Activated T-cell treated with anti-CD3 and anti-CD28 coated beads, Interleukin-2, amount 50 U/mL, for 48 hours (primary cell): Measurements from ENCODE around the gene TSC22D1.
A peak's percentile ranks its signal among the peaks of the same experiment; 100 is the strongest.
"Not testable (repeated sequence)": the region's sequence is repeated elsewhere in the genome, so short reads cannot be mapped to it uniquely, and the experiment has no call there.

Experiments
- DNase-seq, 2 experiments: peaks; one replicate each; pipeline ENCODE4 v3.0.0-alpha.2; 2020

Gene TSC22D1

GRCh38 chr13:44575741-44576350 lies at the start of gene TSC22D1:
TSS of gene TSC22D1 (minus strand) at chr13:44576330. CDS start at chr13:44576074, 256 bp downstream.
- DNase-seq, result peak; percentile 66 to 74

- DNase-seq, result no peak
These were observed 46.6 kb upstream of the TSC22D1 start for GRCh38 chr13:44622708-44623107.

GRCh38 chr13:44622261-44622660 lies 46.1 kb upstream of the TSC22D1 start:
- DNase-seq, result no peak

GRCh38 chr13:44620057-44620456 lies 43.9 kb upstream of the TSC22D1 start:
- DNase-seq, result no peak

- no peak for DNase-seq
These were observed 43.5 kb upstream of the TSC22D1 start for GRCh38 chr13:44619651-44620050.

GRCh38 chr13:44618326-44618725 lies 42.2 kb upstream of the TSC22D1 start:
- no peak for DNase-seq

GRCh38 chr13:44617648-44618047 lies 41.5 kb upstream of the TSC22D1 start:
- no peak for DNase-seq

- no peak for DNase-seq
These were observed 33.0 kb upstream of the TSC22D1 start for GRCh38 chr13:44609137-44609536.

GRCh38 chr13:44605721-44606120 lies 29.6 kb upstream of the TSC22D1 start:
- no peak for DNase-seq

- no peak for DNase-seq
These were observed 29.1 kb upstream of the TSC22D1 start for GRCh38 chr13:44605275-44605674.

- DNase-seq, result no peak
These were observed 25.5 kb upstream of the TSC22D1 start for GRCh38 chr13:44601586-44601985.

- not testable (repeated sequence) for DNase-seq
These were observed 17.9 kb upstream of the TSC22D1 start for GRCh38 chr13:44593861-44594592.

GRCh38 chr13:44592216-44592847 lies 16.2 kb upstream of the TSC22D1 start:
- no peak for DNase-seq

GRCh38 chr13:44591316-44591715 lies 15.2 kb upstream of the TSC22D1 start:
- no peak for DNase-seq

GRCh38 chr13:44583137-44583536 lies 7.0 kb upstream of the TSC22D1 start:
- no peak for DNase-seq

GRCh38 chr13:44578067-44578400 lies 1.9 kb upstream of the TSC22D1 start:
- DNase-seq, result no peak

- DNase-seq, result peak; percentile 89 to 95
These were observed 1.3 kb upstream of the TSC22D1 start for GRCh38 chr13:44577236-44578066.

- DNase-seq, result peak in 1 of 2 experiments; percentile 51
These were observed 463 bp upstream of the TSC22D1 start for GRCh38 chr13:44576351-44577235.

- DNase-seq, result no peak
These were observed 1.1 kb downstream of the TSC22D1 start for GRCh38 chr13:44575035-44575434.

GRCh38 chr13:44574466-44574855 lies 1.7 kb downstream of the TSC22D1 start:
- DNase-seq, result no peak

GRCh38 chr13:44573790-44574465 lies 2.2 kb downstream of the TSC22D1 start:
- no peak for DNase-seq

- DNase-seq, result no peak
These were observed 3.1 kb downstream of the TSC22D1 start for GRCh38 chr13:44573071-44573470.
